Right ventricle myocardium inferior (tissue), 1 donor: ENCODE results near the gene SUPT20H. TPM values are rescaled to one million over a fixed set of nuclear protein-coding genes. Genes with fewer than 3 reads are reported as not detected.

ENCODE experiments used
- ATAC-seq: fragments of 200-7000 bp; cut with Tn5 transposase; one replicate; pipeline ENCODE4 v1.9.1; 2020; ENCODE audit warnings: mild to moderate bottlenecking, moderate library complexity
- DNase-seq: peaks from one replicate; pipeline ENCODE4 v3.0.0; 2021; ENCODE audit errors: missing footprints
- intact Hi-C: fragments of 100-400 bp; cut with DNase I; formaldehyde crosslinking; loops from one replicate; pipeline ENCODE4 v1.11.0; 2022
- long read RNA-seq: library from polyadenylated mRNA; unstranded; transcript quantifications from one replicate; pipeline ENCODE4 v2.0.0, GENCODE V29; 2021
- total RNA-seq: library from RNA; stranded (reverse); fragmentation: NEBNext Ultra II Directional; extraction: Animal tissue kit (Norgen Biotek cat#: 25700); gene quantifications from one replicate; pipeline ENCODE4 v1.2.1, GENCODE V29; 2021
- donor health status: DM: no; HTN: yes; CAD: no; lungs with severe emphysema.

The SUPT20H gene
- 20.7 TPM for total RNA-seq
- long read RNA-seq, partial matches to known transcripts, result 2 of 17 reads
- long read RNA-seq, other reads (novel, unspliced or antisense), result 13 of 17 reads

- ATAC-seq (peak; percentile 99), DNase-seq (peak; percentile 97)
- intact Hi-C loops, result no loop called here
Measured at GRCh38 chr13:37058910-37059847, at the start of gene SUPT20H. Gene SUPT20H (minus strand): TSS chr13:37059688. CDS start chr13:37051490, 8,198 bp downstream.

- no peak for ATAC-seq
- no peak for DNase-seq
- intact Hi-C loops, result loop anchor here (1.0 kb wide), 1 partner anchor 493 kb away; no protein-coding TSS in a partner anchor
Measured at GRCh38 chr13:37109051-37109678, 49.7 kb upstream of the SUPT20H start.

GRCh38 chr13:37107868-37108267 lies 48.4 kb upstream of the SUPT20H start:
- DNase-seq (no peak), ATAC-seq (no peak)
- intact Hi-C loops, result no loop called here

- intact Hi-C loops, result no loop called here
- no peak for DNase-seq
- no peak for ATAC-seq
Measured at GRCh38 chr13:37107456-37107855, 48.0 kb upstream of the SUPT20H start.

- intact Hi-C loops, result no loop called here
- DNase-seq, result no peak
- ATAC-seq, result no peak
Measured at GRCh38 chr13:37106642-37107041, 47.2 kb upstream of the SUPT20H start.

- DNase-seq, result no peak
- no peak for ATAC-seq
- intact Hi-C loops, result no loop called here
Measured at GRCh38 chr13:37105251-37105714, 45.8 kb upstream of the SUPT20H start, which contains the start of gene CSNK1A1L. Gene CSNK1A1L (minus strand): TSS chr13:37105664. CDS start chr13:37105256, 408 bp downstream.

GRCh38 chr13:37102896-37103295 lies 43.4 kb upstream of the SUPT20H start:
- no peak for ATAC-seq
- intact Hi-C loops, result no loop called here
- DNase-seq, result no peak

- no peak for DNase-seq
- ATAC-seq, result no peak
- intact Hi-C loops, result no loop called here
Measured at GRCh38 chr13:37101201-37101600, 41.7 kb upstream of the SUPT20H start.

GRCh38 chr13:37100731-37101130 lies 41.2 kb upstream of the SUPT20H start:
- DNase-seq (no peak), ATAC-seq (no peak)
- intact Hi-C loops, result no loop called here

GRCh38 chr13:37097076-37097475 lies 37.6 kb upstream of the SUPT20H start:
- intact Hi-C loops, result no loop called here
- no peak for ATAC-seq
- no peak for DNase-seq

GRCh38 chr13:37094840-37095239 lies 35.4 kb upstream of the SUPT20H start:
- DNase-seq (no peak), ATAC-seq (no peak)
- intact Hi-C loops, result no loop called here

- intact Hi-C loops, result no loop called here
- ATAC-seq (no peak), DNase-seq (no peak)
Measured at GRCh38 chr13:37094099-37094498, 34.6 kb upstream of the SUPT20H start.

GRCh38 chr13:37091835-37092234 lies 32.3 kb upstream of the SUPT20H start:
- ATAC-seq (no peak), DNase-seq (no peak)
- intact Hi-C loops, result no loop called here

GRCh38 chr13:37090912-37091311 lies 31.4 kb upstream of the SUPT20H start:
- no peak for ATAC-seq
- intact Hi-C loops, result no loop called here

GRCh38 chr13:37089495-37089894 lies 30.0 kb upstream of the SUPT20H start:
- DNase-seq (no peak), ATAC-seq (no peak)
- intact Hi-C loops, result no loop called here

More at GRCh38 chr13:37090912-37091311, 31.4 kb upstream of the SUPT20H start:
- peak; percentile 77 for DNase-seq

GRCh38 chr13:37087486-37087885 lies 28.0 kb upstream of the SUPT20H start:
- intact Hi-C loops, result no loop called here
- no peak for ATAC-seq

GRCh38 chr13:37085606-37086005 lies 26.1 kb upstream of the SUPT20H start:
- DNase-seq, result no peak
- no peak for ATAC-seq
- intact Hi-C loops, result no loop called here

More at GRCh38 chr13:37087486-37087885, 28.0 kb upstream of the SUPT20H start:
- no peak for DNase-seq

- intact Hi-C loops, result no loop called here
- no peak for DNase-seq
- no peak for ATAC-seq
Measured at GRCh38 chr13:37076818-37077217, 17.3 kb upstream of the SUPT20H start.

GRCh38 chr13:37075164-37075563 lies 15.7 kb upstream of the SUPT20H start:
- DNase-seq (no peak), ATAC-seq (no peak)
- intact Hi-C loops, result loop anchor here (2.0 kb wide), 1 partner anchor 530 kb away; no protein-coding TSS in a partner anchor
